ENCODE measurements around the gene B4GALNT2.
"Not testable (repeated sequence)": the region's sequence is repeated elsewhere in the genome, so short reads cannot be mapped to it uniquely, and the experiment has no call there.

The B4GALNT2 gene

GRCh38 chr17:49180998-49181635 lies 48.5 kb downstream of the B4GALNT2 start:
- no peak for DNase-seq (ENCODE audit: low spot score)

DNA sequence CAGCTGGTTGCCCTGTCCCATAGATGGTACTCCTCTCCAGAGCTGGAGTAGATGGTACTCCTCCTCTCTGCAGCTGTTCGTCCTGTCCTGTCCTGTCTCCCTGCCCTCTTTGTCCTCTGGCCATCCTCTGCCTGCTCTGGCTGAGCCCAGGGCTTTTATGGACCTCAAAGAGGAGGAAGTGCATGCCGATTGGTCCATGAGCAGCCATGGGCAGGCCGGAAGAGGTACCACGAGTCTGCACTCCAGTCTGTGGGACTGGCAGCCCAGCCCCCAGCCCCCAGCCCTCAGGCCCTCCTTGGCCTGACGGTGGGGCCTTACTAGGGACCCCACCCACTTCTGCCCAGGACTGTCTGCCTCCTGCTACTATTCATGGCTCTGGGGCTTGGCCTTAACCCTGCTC lies 50.8 kb downstream of the B4GALNT2 start:
- no peak for DNase-seq (ENCODE audit: low spot score)

- DNase-seq (ENCODE audit: low spot score), result no peak
Measured at GRCh38 chr17:49183801-49184200, 51.2 kb downstream of the B4GALNT2 start.

DNA sequence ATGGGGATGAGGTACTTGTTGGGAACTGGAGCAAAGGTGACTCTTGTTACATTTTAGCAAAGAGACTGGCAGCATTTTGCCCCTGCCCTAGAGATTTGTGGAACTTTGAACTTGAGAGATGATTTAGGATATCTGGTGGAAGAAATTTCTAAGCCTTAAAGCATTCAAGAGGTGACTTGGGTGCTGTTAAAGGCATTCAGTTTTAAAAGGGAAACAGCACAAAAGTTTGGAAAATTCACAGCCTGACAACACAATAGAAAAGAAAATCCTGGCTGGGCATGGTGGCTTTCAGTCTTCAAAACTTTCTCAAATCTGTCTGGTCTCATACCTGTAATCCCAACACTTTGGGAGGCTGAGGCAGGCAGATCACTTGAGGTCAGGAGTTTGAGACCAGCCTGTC lies 52.0 kb downstream of the B4GALNT2 start:
- not testable (repeated sequence) for DNase-seq (ENCODE audit: low spot score)

DNA sequence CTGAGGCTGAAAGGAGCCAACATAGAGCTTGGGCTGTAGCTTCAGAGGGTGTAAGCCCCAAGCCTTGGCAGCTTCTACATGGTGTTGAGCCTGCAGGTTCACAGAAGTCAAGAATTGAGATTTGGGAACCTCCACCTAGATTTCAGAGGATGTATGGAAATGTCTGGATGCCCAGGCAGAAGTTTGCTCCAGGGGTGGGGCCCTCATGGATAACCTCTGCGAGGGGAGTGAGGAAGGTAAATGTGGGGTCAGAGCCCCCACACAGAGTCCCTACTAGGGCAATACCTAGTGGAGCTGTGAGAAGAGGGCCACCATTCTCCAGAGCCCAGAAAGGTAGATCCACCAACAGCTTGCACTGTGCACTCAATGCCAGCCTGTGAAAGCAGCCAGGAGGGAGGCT lies 52.8 kb downstream of the B4GALNT2 start:
- DNase-seq (ENCODE audit: low spot score), result not testable (repeated sequence)

GRCh38 chr17:49187301-49187700 lies 54.7 kb downstream of the B4GALNT2 start:
- no peak for DNase-seq (ENCODE audit: low spot score)

- DNase-seq (ENCODE audit: low spot score), result no peak
Measured at GRCh38 chr17:49190932-49191331, 58.4 kb downstream of the B4GALNT2 start.

GRCh38 chr17:49191409-49191916 lies 58.9 kb downstream of the B4GALNT2 start:
- DNase-seq (ENCODE audit: low spot score), result no peak

GRCh38 chr17:49191917-49192741 lies 59.6 kb downstream of the B4GALNT2 start:
- DNase-seq (ENCODE audit: low spot score), result peak; percentile 93

DNA sequence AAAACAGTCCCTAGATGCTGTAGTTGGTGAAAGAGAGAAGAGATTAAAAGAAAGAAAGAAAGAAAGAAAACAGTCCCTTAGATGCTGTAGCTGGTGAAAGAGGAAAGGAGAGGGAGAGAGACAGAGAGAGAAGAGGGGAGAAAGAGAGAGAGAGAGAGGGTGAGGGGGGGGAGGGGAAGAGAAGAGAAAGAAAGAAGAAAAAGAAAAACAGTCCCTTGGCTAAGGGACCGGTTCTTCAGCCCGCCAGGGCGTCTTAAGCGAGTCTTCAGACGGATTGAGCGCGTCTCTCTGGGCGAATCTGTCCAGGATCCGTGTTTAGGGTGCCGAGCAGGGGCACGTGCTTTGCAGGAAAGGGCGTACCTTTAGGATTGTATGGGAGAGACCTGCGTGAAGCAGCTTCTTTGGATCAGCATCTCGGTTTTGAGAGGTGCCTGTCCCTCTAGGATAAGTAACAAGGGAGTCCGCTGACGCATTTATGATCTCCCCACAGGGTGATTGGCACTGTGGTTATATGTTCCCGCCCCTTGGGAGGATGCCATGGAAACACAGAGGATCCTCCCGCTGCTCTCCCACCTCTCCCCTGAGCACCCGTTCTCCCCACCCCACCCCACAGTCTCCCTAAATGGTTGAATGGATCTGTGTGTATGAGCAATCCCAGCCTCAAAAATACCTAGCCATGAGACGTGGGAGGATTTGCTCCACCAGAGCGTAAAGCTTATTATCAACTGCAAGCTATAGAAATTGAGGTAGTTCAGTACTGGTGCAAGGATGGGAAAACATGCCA lies 61.1 kb downstream of the B4GALNT2 start:
- DNase-seq (ENCODE audit: low spot score), result peak; percentile 24

- no peak for DNase-seq (ENCODE audit: low spot score)
Measured at GRCh38 chr17:49194297-49194607, 61.7 kb downstream of the B4GALNT2 start.

- DNase-seq (ENCODE audit: low spot score), result no peak
Measured at GRCh38 chr17:49195751-49196150, 63.2 kb downstream of the B4GALNT2 start.

DNA sequence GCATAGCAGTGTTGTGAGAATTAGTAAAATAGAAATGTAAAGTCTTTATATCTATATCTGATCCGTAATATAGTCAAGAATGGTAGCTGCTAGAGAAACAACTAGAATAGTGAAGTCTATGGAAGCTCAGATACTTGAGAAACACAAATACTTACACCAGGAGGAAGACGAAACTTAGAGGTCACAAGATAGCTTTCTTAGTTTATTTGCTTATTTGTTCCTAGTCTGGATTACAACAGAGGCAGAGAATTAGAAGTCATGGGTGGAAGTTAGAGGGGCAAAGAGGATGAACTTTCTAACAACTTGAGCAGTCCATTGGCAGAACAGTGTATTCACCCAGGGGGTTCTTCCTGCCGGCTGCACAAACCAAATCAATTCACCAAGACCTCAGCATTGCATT lies 64.0 kb downstream of the B4GALNT2 start:
- no peak for DNase-seq (ENCODE audit: low spot score)

GRCh38 chr17:49197346-49197998 lies 64.9 kb downstream of the B4GALNT2 start:
- DNase-seq (ENCODE audit: low spot score), result no peak

- DNase-seq (ENCODE audit: low spot score), result no peak
Measured at GRCh38 chr17:49198211-49198610, 65.6 kb downstream of the B4GALNT2 start.

DNA sequence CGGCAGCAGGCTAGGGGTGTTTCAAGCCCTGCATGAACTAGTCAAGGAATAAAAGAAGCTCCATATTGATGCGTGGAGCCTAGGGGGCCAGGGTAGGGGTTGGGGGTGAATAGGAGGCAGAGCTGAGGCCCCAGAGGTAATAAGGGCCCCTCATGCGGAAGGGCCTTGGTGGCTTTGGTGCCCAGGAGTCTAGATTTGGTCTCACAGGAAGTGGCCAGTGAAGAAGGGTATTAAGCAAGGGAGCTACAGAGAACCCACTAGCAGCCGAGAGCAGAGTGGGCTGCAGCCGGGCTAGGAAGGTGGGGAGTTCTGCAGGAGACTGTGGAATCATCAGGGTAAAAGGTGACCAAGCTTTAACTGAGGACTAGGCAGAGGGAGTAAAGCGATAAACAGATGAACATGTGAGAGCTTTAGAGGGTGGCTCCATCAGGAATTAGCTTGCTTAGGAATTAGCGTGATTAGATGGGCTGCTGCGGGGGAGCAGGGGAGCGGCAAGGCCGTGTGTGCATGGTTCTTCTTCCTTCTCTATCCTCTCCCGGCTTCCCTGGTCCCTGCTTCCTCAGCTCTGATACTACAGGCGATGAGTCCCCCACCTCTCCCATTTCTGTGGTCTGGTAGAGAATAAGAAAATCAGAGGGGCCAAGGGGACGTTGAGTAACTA lies 68.0 kb downstream of the B4GALNT2 start:
- no peak for DNase-seq (ENCODE audit: low spot score)

- DNase-seq (ENCODE audit: low spot score), result no peak
Measured at GRCh38 chr17:49201481-49201927, 68.9 kb downstream of the B4GALNT2 start.

- no peak for DNase-seq (ENCODE audit: low spot score)
Measured at GRCh38 chr17:49203796-49204195, 71.2 kb downstream of the B4GALNT2 start.

DNA sequence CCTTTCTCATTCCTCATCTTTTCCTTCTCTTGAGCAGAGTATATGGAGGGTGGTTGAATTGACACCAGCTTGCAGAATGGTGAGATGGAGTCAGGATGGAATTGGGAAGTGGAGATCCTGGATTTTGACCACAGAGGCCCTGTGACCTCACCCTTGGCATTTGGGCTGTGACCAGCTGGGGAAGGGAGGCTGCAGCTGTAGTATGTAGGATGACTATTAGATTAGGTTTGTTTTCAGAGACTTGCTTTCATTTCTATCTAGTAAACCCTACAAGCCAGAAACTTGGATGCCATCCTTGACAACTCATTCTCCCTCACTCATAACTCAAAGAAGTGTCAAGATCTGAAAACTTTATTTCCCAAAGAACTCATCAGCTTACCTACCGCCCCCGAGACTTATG lies 71.9 kb downstream of the B4GALNT2 start:
- no peak for DNase-seq (ENCODE audit: low spot score)

GRCh38 chr17:49209061-49209571 lies 76.5 kb downstream of the B4GALNT2 start:
- DNase-seq (ENCODE audit: low spot score), result no peak

All from hematopoietic multipotent progenitor cell treated with erythropoietin and hydrocortisone succinate and interleukin-3 and kit ligand, for 17 days (in vitro differentiated cells).